ENCODE results near the gene DCAF11.
A peak's percentile ranks its signal among the peaks of the same experiment; 100 is the strongest.

The DCAF11 gene

GRCh38 chr14:24113379-24113800, 1.2 kb upstream of the DCAF11 start:
- DNase-seq = no peak
- in situ Hi-C loops (cut with MboI; ENCODE audit: low pct_unique_long_range_greater_than_20kb, low sequenced_read_pairs) = no loop called here

GRCh38 chr14:24113801-24114531, 611 bp upstream of the DCAF11 start:
- DNase-seq = peak; percentile 95
- in situ Hi-C loops (cut with MboI; ENCODE audit: low pct_unique_long_range_greater_than_20kb, low sequenced_read_pairs) = no loop called here

GRCh38 chr14:24115422-24116127, 998 bp downstream of the DCAF11 start:
- in situ Hi-C loops (cut with MboI; ENCODE audit: low pct_unique_long_range_greater_than_20kb, low sequenced_read_pairs) = no loop called here
- no peak for DNase-seq

DNA sequence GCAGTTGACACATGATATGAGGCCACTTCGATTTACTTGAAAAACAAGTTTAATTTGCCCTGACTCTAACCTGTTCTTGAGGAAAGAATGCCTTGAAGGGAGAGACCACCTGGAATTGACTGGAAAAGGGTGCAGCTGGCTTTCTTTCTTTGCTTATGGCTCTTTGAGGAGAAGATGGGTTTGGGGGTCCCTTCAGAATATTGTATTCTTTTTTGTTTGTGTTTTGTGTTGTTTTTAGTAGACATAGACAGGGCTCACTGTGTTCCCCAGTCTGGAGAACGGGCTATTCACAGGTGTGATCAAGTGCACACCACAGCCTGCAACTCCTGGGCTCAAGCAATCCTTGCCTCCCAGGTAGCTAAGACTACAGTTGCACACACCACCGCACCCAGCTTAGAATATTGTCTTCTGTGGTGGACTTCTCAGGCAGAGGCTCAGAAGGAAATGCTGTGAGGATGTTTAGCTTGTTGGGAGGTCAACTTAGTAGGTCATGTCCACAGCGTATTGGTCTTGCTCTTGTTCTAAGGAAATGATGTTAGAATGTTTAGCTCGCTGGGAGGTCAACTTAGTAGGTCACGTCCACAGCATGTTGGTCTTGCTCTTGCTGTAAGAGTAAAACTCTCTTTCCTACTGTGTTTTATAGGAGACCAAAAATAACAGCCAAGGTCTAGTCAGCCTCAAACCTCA, 1.7 kb downstream of the DCAF11 start:
- DNase-seq = no peak
- in situ Hi-C loops (cut with MboI; ENCODE audit: low pct_unique_long_range_greater_than_20kb, low sequenced_read_pairs) = no loop called here

GRCh38 chr14:24117179-24117578, 2.6 kb downstream of the DCAF11 start:
- DNase-seq = no peak
- in situ Hi-C loops (cut with MboI; ENCODE audit: low pct_unique_long_range_greater_than_20kb, low sequenced_read_pairs) = no loop called here

GRCh38 chr14:24119691-24120090, 5.1 kb downstream of the DCAF11 start:
- in situ Hi-C loops (cut with MboI; ENCODE audit: low pct_unique_long_range_greater_than_20kb, low sequenced_read_pairs) = no loop called here
- no peak for DNase-seq

DNA sequence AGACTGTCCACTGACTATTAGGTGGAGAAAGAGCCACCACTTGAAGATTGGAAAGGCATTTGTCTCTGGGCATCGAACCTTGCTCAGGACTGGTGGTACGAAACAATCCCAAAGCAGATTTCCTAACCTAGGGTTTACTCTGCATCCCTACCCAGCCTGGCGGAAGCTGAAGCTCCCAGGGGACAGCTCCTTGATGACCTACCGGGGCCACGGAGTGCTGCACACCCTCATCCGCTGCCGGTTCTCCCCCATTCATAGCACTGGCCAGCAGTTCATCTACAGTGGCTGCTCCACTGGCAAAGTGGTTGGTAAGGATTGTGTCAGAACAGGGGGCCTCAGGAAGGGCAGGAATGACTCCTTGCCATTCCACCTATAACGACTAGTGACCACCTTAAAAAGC, 6.6 kb downstream of the DCAF11 start:
- no peak for DNase-seq
- in situ Hi-C loops (cut with MboI; ENCODE audit: low pct_unique_long_range_greater_than_20kb, low sequenced_read_pairs) = no loop called here

DNA sequence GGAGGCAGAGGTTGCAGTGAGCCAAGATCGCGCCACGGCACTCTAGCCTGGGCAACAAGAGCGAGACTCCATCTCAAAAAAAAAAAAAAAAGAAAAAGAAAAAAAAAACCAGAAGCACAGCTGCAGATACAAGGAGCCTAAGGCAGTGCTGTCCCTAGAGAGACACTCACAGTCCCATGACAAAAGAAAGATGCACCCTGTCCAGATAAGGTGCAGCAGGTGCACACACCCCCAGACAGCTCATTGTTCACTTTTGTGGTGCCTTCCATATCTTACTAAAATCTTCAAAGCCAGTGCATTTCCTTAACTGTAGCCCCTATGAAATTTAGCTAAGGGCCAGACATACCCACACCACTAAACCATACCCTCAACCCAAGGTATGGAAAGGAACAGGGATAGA, 7.8 kb downstream of the DCAF11 start:
- DNase-seq = no peak
- in situ Hi-C loops (cut with MboI; ENCODE audit: low pct_unique_long_range_greater_than_20kb, low sequenced_read_pairs) = no loop called here

DNA sequence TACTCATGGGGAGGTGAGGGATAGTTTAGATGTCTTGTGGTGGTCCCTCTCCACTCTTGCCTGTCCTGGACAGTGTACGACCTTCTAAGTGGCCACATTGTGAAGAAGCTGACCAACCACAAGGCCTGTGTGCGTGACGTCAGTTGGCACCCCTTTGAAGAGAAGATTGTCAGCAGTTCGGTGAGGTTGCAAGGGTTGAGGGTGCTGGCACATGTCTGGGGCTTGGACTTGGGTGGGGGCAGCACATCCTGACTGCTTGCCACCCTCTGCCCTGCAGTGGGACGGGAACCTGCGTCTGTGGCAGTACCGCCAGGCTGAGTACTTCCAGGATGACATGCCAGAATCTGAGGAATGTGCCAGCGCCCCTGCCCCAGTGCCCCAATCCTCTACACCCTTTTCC, 8.3 kb downstream of the DCAF11 start:
- DNase-seq = no peak
- in situ Hi-C loops (cut with MboI; ENCODE audit: low pct_unique_long_range_greater_than_20kb, low sequenced_read_pairs) = no loop called here

DNA sequence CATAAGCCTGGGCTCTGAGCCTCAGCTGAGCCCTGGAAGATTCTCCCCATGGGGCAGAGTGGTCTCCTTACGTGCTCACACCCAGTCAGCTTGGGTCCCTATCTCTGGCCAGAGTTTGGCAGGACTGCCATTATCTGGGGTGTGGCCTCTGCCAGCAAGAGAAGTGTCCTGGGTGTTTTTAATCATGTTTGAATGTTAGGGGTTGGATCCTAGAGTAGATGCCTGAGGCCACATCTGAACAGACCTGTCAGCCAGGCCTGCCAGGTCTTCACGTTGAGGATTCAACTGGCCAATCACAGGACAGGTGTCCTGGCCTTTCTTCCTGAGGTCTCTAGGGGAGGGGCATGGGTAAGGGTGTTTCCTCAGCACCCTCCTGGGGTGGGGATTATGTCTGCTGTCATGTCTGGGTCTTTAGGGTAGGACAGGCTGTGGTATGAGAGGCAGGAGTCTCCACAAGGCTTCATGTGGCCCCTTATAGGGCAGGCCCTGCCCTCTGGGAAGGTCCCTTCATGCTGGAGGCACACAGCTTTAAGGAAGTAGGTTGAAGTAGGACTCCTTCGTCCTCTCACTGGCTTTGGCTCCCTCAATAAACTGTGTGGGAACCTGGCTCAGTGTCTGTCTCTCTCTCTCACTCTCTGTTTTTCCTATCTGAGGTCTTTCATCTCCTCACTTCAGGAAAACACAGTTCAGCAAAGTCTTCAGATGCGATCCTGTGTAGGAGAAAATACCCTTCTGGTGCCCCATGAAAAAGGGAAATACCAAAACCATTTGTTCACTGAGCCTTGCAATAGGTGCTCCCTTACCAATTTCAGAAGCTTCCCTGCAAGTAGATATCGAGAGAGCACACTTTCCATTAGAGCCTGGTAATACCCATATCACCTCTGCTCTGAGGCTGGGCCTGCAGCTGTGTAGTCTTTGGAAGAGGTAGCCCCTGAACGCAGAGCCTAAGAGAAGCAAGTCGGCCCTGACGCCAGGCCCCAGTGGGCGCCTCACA, 9.1 kb downstream of the DCAF11 start:
- in situ Hi-C loops (cut with MboI; ENCODE audit: low pct_unique_long_range_greater_than_20kb, low sequenced_read_pairs) = no loop called here
- DNase-seq = no peak

GRCh38 chr14:24126939-24127338, 12.4 kb downstream of the DCAF11 start:
- DNase-seq = no peak
- in situ Hi-C loops (cut with MboI; ENCODE audit: low pct_unique_long_range_greater_than_20kb, low sequenced_read_pairs) = no loop called here

DNA sequence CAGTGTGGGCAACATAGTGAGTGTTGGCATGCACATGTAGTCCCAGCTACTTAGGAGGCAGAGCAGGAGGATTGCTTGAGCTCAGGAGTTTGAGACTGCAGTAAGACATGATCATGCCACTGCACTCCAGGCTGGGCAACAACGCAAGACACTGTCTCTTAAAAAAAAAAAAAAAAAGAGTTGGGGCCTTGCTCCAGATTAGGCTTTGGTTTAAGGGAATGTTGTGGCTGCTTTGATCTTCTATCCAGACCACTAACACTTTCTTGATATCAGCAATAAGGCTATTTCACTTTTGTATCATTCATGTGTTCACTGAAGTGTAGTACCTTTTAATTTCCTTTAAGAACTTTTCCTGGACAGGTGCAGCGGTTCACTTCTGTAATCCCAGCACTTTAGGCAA, 13.1 kb downstream of the DCAF11 start:
- in situ Hi-C loops (cut with MboI; ENCODE audit: low pct_unique_long_range_greater_than_20kb, low sequenced_read_pairs) = no loop called here
- no peak for DNase-seq

DNA sequence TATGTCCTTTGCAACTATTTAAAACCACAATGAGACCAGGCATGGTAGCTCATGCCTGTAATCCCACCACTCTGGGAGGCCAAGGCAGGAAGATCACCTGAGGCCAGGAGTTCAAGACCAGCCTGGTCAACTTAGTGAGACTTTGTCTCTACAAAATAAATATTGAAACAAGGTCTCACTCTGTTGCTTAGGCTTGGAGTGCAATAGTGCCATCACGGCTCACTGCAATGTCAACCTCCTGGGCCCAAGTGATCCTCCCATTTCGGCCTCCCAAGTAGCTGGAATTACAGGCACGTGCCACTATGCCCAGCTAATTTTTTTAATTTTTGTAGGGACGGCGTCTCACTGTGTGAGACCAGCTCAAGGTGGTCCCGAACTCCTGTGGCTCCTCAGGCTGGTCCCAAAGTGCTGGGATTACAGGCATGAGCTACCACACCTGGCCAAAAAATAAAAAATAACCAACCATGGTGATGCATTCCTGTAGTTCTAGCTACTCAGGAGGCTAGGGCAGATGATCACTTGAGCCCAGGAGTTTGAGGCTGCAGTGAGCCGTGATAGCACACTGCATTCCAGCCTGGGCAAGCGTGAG, 14.9 kb downstream of the DCAF11 start:
- DNase-seq = no peak
- in situ Hi-C loops (cut with MboI; ENCODE audit: low pct_unique_long_range_greater_than_20kb, low sequenced_read_pairs) = no loop called here

DNA sequence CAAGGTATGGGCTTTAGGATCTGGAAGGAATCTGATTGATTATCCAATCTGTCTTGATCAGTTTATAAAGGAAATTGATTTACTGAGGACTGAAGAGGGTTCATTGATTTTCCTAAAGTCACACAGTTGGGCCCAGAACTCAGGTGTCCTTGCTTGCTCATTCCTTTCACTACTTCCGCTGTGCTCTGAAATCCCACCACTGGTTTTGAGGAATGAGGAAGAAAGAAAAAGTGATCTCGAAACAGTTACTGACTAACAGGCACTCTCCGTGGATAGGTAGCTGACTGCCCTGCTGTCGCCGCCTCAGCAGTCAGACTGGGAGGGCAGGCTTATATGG, 15.8 kb downstream of the DCAF11 start, which contains the start of gene FITM1:
FITM1 (plus strand) TSS at position 280 of the 337 bp plus-strand sequence. CDS start 905 bp downstream, outside the sequence.
- in situ Hi-C loops (cut with MboI; ENCODE audit: low pct_unique_long_range_greater_than_20kb, low sequenced_read_pairs) = no loop called here
- no peak for DNase-seq

- in situ Hi-C loops (cut with MboI; ENCODE audit: low pct_unique_long_range_greater_than_20kb, low sequenced_read_pairs) = no loop called here
- DNase-seq = no peak
Observed at GRCh38 chr14:24130717-24131548, 16.4 kb downstream of the DCAF11 start.

- in situ Hi-C loops (cut with MboI; ENCODE audit: low pct_unique_long_range_greater_than_20kb, low sequenced_read_pairs) = no loop called here
- DNase-seq = no peak
Observed at GRCh38 chr14:24131549-24131966, 17.0 kb downstream of the DCAF11 start.

DNA sequence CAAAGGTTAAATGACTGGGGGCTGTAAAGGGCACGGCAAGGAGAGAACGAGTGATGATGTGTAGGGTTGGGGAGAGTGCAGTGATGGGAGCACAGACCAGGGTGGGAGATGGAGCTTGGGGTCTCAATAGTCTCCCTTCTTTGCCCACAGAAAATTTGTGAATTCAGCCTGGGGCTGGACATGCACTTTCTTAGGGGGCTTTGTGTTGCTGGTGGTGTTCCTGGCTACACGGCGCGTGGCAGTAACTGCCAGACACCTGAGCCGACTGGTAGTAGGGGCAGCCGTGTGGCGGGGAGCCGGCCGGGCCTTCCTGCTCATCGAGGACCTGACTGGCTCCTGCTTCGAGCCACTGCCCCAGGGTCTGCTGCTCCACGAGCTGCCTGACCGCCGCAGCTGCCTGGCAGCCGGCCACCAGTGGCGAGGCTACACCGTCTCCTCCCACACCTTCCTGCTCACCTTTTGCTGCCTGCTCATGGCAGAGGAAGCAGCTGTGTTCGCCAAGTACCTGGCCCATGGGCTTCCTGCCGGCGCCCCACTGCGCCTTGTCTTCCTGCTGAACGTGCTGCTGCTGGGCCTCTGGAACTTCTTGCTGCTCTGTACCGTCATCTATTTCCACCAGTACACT, 17.6 kb downstream of the DCAF11 start:
- no peak for DNase-seq
- in situ Hi-C loops (cut with MboI; ENCODE audit: low pct_unique_long_range_greater_than_20kb, low sequenced_read_pairs) = no loop called here

DNA sequence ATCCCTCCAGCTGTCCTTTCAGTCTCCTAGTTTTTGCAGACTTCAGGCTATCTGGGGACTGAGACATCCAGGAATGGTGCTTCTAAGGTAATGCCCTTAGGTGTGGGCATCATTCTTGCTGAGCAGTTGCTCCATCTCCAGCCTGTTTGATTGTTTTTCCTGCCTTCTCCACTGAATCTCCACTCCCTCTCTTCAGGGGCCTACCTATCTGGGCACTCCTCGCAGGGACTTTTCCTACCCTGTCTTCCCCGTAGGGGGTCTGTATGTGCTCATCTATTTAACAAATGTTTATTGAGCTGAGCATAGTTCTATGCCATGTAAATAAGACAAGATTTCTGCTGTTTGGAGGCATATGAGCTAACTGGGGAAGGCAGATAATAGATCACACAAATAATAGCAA, 18.4 kb downstream of the DCAF11 start:
- no peak for DNase-seq
- in situ Hi-C loops (cut with MboI; ENCODE audit: low pct_unique_long_range_greater_than_20kb, low sequenced_read_pairs) = no loop called here
